NCI-H2196 (cell line): ENCODE measurements around the gene RXRB.

Source experiments
- DNase-seq: peaks from one replicate; lab custom pipeline; 2025; ENCODE audit not compliant: unreplicated experiment; lab: John Stamatoyannopoulos, UW

The RXRB gene

DNA sequence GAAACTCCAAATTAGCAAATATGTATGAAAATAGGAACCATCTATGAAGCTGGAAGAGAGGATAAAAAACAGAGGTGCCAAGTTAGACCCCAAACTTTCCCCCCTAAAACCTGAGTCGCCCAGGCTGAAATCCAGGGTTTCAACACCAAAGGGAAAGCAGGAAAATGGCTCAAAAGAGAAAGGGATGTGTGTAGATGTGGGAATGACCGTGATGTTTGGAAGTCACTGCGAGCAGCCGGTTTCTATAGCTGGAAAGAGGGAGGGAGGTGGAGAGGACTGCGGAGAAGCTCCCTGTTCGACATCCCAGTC is 12.3 kb upstream of the RXRB start:
- DNase-seq, result no peak

GRCh38 chr6:33211666-33212422 is 11.4 kb upstream of the RXRB start:
- no peak for DNase-seq

- no peak for DNase-seq
These were observed 10.7 kb upstream of the RXRB start for GRCh38 chr6:33211136-33211535.

- no peak for DNase-seq
These were observed 9.4 kb upstream of the RXRB start for GRCh38 chr6:33209856-33210255.

DNA sequence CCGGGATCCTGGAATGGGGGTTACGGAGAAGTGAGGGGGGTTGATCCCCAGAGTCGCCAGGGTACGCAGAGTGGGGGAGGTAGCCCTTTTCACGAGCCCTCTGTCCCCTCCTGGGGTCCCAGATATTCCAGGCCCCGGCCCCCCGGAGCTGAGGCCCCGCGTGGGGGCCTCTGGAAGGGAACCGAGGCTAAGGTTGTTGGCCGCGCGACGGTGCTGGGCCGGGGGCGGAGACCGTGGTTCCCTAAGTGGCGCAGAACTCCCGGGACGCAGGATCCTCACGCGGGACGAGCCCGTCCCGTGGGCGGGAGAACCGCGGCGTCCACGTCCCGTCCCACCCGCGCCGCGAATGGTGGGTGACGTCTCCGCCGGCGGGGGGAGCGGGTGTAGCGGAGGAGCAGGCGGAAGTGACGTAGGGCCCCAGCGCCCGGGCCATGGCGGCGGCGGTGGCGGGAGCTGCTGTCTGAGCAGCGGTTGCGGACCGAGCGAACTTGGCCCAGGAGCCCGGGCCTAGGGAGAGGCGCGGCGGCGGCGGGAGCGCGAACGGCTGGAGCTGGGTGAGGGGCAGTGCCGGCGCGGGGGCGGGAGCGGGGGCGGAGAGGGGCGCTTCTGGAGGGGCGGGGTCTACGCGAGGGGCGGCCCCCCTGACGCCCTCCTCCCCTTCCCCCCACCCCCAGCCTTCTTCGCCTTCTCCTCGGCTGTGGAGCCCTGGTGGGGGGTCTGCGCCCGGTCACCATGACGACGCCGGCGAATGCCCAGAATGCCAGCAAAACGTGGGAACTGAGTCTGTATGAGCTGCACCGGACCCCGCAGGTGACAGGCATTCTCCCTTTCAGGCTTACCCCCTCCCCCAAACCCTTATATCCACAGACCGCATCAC is 7.9 kb upstream of the RXRB start, which contains the start of gene RING1:
RING1 (plus strand) TSS at position 410 of the 877 bp plus-strand sequence; CDS start at position 733, 323 bp downstream.
- peak; percentile 86 for DNase-seq

GRCh38 chr6:33207552-33208090 is 7.2 kb upstream of the RXRB start:
- no peak for DNase-seq

GRCh38 chr6:33206864-33207551 is 6.5 kb upstream of the RXRB start:
- no peak for DNase-seq

DNA sequence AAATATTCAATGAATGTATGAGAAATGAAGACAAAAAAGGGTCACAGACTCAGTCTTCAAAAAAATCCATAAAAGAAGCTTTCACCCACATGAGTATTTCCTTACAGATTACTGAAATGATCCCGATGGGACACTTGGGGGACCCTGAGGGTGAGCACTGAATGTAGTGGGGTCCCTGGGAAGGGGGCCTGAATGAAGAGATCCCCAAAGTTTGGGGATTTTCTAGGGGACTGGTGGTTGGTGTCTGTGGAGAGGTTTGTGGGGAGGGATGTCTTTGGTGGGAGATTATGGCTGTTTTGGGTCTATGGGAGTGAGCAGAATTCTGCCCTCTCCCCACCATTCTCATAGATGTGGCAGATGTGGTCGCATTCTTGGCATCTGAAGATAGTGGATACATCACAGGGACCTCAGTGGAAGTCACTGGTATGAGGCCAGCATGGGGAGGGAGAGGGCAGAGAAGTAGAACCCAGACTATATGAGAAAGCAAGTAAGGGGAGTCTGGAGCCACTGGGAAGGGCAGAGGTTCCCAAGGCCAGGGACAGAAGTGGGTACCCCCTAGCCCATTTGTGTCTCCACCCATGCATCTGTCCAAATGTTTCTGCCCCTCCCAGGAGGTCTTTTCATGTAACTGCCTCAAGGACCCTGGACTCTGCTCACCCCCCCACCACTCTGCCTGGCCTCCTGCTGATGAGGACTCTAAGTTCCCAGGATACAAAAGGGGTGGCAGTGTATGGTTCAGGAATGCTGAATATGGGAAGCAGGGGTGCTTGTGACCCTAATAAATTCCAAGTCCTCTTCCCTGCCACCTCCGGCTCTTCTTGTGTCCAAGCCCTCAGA is 5.8 kb upstream of the RXRB start:
- no peak for DNase-seq

DNA sequence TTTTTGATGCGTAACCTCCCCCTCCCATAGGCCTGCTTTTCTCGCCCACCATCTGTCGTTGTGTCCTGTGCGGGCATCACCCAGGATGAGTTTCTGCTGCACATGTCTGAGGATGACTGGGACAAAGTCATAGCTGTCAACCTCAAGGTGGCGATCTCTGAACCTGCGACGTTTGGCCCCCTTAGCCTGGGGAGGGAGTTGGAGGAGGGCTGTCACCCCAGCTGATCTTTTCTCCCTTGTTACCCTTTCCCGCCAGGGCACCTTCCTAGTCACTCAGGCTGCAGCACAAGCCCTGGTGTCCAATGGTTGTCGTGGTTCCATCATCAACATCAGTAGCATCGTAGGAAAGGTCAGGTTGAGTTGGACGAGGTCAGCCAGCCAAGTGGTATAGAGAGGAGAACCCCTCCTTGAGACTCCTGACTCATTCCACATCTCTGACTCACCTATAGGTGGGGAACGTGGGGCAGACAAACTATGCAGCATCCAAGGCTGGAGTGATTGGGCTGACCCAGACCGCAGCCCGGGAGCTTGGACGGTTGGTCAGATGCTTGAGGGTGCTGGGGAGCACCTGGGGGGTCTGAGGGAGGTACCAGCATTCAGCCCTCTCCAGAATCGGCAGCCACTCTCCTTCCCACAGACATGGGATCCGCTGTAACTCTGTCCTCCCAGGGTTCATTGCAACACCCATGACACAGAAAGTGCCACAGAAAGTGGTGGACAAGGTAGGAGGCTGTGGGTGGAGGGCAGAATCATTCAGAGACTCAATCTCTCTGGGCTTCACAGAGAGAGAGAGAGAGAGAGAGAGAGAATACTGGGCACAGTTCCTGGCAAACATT is 4.9 kb upstream of the RXRB start:
- DNase-seq, result peak; percentile 37

- peak; percentile 99 for DNase-seq
These were observed 4.1 kb upstream of the RXRB start, which contains the start of gene HSD17B8 for GRCh38 chr6:33204415-33205190. Gene HSD17B8 (plus strand): TSS chr6:33204655. CDS start chr6:33204669, 14 bp downstream.

DNA sequence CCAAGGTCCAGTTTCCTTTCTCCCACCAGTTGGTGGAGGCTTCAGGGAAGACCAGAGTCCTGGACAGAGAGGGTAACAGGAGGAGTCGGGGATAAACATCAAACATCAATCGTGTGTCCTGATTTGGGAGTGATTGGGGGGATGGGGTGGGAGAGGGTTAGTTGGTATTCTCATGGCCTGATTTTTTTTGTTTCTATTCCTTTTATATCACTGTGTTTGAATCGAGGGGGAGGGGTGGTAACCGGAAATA is 3.6 kb upstream of the RXRB start:
- DNase-seq, result no peak

DNA sequence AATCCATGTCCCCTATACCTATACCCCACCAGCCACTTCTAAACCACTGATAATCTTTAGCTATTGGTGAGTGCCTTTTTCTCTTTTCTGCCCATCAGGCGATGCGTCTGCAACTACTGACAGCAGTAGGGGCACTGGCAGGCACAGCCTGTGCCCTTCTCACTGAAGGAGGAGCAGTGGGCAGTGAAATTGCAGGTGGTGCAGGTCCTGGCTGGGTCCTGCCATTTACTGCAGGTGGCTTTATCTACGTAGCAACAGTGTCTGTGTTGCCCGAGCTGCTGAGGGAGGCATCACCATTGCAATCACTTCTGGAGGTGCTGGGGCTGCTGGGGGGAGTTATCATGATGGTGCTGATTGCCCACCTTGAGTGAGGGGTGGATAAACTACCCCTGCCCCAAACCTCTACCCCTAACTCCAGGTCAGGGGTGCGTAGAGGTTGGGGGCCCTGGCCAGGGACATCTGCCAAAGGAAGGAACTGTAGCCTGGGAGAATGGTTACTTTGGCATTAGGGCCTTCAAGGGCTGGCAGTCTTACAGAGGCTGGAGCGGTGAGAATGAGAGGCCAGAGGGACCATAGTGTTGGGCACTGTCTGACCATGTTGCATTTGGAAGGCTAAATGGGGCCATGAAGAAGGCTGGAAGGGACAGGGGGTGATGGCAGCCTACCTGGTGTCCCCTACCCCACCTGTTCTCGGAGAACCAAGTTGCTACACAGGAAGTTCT is 3.1 kb upstream of the RXRB start:
- no peak for DNase-seq

DNA sequence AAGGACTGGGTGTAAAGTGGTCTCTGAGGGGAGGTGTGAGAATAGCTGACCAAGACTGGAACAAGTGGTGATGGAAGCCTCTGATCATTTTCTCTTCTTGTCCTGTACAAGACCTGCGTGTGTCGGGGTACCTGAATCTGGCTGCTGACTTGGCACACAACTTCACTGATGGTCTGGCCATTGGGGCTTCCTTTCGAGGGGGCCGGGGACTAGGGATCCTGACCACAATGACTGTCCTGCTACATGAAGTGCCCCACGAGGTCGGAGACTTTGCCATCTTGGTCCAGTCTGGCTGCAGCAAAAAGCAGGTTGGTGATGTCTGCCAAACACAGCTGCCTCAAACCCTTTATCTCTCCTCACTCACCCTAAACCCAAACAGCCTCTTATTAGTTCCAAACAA is 2.3 kb upstream of the RXRB start:
- no peak for DNase-seq

- DNase-seq, result no peak
These were observed 1.5 kb upstream of the RXRB start for GRCh38 chr6:33201935-33202334.

DNA sequence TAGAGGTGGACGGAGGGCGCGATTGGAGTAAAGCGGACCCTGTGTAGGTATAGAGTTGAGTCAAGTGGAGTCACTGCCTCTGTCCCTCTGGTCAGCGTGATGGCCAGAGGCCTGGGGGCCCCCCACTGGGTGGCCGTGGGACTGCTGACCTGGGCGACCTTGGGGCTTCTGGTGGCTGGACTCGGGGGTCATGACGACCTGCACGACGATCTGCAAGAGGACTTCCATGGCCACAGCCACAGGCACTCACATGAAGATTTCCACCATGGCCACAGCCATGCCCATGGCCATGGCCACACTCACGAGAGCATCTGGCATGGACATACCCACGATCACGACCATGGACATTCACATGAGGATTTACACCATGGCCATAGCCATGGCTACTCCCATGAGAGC is 681 bp upstream of the RXRB start:
- DNase-seq, result no peak

GRCh38 chr6:33199687-33200218 is 712 bp downstream of the RXRB start:
- DNase-seq, result peak; percentile 92

DNA sequence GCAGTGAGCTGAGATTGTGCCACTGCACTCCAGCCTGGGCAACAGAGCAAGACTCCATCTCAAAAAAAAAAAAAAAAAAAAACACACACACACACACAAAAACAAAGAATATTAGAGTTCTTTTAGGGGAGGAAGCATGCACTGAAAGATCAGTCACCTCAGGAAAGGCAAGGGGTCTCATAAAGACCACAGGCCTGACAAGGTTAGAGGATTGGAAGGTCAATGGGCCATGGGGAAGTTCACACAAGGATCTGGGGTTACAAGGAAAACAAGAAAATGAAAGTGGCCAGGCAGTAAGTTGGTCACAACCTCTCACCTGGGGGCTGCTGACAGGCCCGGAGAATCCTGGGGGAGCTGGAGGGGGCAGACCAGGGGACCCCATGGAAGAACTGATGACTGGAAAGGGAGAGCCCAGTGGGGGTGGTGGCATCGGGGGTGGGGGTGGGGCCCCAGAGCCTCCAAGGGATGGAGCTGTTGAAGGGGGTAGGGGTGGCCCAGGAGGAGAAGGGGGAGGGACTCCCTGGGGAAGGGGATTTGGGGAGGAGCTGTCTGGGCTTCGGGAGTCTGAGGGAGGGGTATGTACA is 1.5 kb downstream of the RXRB start:
- DNase-seq, result no peak
